HG02885 (cell line): Measurements from ENCODE around the gene WNT4.

Experiments used
- ATAC-seq: cut with Tn5 transposase; IDR thresholded peaks from one replicate; pipeline ENCODE4 v1.9.1; 2021; ENCODE audit warnings: mild to moderate bottlenecking; ENCODE audit not compliant: unreplicated experiment, poor library complexity

Gene WNT4

DNA sequence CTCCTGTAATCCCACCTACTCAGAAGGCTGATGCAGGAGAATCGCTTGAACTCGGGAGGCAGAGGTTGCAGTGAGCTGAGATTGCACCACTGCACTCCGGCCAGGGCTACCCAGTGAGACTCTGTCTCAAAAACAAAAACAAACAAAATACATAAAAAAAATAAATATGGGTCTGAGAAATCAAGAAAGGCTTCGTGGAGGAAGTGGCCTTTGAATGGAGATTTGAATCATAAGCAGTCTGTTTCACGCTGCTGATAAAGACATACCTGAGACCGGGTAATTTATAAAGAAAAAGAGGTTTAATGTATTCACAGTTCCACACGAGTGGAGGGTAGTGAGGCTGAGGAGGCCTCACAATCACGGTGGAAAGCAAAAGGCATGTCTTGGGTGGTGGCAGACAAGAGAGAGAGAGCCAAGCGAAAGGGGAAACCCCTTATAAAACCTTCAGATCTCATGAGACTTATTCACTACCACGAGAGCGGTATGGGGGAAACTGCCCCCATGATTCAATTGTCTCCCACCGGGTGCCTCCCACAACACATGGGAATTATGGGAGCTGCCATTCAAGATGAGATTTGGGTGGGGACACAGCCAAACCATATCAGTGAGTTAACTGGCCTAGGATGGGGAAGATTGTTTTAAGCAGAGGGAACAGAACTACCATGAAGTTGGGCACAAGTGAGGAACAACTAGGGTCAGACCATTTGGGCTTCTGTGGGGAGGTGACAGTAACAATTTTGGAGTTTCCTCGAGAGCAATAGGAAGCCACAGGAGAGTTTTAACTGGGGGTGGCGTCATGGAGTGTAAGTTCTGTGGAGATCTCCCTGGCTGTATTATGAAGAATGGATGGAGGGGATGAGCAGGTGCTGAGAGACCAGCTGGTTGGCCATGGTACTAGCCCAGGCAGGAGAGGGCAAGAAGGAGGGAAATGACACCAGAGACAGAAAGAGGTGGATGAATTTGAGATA lies 22.2 kb upstream of the WNT4 start:
- no peak for ATAC-seq

GRCh38 chr1:22163564-22163963 lies 20.7 kb upstream of the WNT4 start:
- ATAC-seq: no peak

DNA sequence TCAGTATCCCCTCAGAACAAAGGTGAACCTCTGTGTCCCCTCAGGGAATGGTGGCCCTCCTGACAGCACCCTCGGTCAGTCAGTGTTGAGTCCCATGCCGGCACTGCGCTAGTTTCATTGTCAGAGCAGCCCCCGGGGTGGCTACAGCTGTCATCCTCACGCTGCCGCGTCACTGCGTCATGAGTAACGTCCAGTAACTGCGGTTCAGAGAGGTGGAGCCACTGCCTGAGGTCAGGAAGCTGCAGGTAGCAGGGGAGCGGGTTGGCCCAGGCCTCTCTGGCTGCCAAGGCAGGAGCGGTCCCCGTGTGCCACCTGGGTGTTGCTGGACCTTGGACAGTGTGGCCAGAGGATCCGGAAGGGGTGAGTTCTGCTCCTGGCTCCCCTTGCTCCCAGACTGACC lies 20.2 kb upstream of the WNT4 start:
- no peak for ATAC-seq

DNA sequence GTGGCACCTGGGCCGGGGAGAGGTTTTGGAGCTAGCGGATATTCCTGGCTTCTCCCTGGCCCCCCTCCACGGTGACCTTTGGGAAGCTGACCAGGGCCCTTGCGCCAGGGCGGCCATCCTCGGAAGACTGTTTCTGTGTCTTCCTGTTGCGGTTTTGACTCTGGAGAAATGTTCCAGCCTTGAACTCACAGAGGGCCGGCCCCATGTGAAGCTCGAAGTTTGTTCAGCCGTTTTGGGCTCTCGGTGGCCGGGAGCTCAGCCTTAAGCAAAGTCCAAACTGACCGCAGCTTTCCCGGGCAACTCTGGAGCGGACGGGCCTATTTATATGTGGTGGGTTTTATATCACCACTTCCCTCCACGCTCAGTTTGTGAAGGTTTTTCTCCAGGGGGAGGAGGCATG lies 17.0 kb upstream of the WNT4 start:
- ATAC-seq: no peak

GRCh38 chr1:22158654-22159053 lies 15.8 kb upstream of the WNT4 start:
- ATAC-seq: no peak

DNA sequence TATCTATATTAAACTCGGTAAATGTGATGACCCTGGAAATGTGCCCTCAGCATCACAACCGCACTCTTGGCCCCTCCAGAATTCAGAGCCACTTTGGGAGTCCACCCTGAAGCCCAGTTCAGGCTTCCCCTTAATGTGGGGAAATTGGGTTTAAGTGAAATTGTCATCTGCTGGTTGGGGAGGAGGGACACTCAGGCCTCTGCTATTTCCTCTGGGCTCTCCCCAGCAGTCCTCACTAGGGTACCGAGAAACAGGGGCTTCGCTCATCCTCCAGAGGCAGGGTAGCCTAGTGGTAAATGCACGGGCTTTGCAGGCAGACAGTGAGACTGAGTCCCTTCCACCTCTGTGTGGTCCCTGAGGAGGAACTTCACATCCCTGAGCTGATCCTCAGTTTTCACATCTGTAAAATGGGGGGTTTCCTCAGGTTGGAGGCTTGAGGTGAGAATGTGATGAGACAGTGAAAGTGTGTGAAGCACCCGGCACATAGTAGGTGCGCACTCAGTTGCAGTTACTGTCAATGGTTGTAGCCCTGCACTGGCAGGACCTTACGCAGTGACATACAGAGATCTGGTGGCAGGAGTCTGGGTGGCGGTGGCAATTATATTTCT lies 14.6 kb upstream of the WNT4 start:
- ATAC-seq: no peak

- ATAC-seq: no peak
Observed at GRCh38 chr1:22155517-22155916, 12.6 kb upstream of the WNT4 start.

GRCh38 chr1:22154626-22155025 lies 11.7 kb upstream of the WNT4 start:
- ATAC-seq: no peak

DNA sequence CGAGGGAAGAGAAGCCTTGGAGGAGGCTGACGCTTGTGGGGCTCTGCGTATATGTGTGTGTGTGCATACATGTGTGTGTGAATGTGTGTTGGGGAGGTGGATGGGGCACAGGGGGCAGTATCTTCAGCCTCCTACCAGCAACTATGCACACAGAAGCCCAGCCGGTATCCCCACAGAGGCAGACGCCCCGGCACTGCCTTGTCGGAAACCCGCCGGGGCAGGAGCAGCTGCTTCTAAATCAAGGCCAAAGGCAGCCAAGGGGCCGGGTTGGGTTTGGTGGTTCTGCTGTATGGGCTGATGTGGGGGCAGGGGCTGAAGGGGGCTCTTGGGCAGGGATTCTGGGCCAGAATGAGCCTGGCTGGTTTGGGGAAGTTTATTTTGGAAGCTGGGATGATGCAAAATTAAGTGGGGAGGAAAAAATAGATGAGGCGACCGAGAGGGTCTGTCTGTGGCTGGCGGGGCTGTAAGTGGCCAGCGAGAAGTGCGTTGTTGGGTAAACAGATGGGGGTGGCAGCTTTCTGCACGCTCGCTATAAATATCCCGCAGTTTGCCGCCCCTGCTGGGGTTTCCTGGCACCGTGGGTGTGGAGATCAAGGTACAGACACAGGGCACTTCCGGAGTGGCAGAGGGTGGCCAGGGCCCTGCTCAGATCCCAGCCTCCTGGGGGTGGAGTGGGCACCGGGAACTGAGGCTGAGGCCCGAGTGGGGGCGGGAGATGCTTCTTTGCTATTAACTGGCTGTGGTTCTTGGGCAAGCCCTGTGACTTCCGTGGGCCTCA lies 11.0 kb upstream of the WNT4 start:
- ATAC-seq: no peak

DNA sequence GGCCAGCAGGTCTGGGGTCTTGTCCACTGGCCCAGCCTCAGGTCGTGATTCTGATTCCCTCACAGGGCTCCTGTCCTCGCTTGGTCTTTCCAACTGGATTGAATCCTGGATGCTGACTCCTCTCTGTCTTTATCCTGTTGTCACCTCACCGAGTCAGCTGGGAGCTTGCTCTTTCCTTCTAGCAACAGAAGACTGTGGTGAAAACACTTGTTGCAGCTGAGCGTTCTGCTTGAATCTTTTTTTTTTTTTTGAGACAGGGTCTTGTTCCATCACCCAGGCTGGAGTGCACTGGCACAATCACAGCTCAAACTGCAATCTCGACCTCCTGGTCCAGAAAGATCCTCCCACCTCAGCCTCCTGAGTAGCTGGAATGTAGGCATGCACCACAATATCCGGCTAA lies 8.0 kb upstream of the WNT4 start:
- ATAC-seq: no peak

- no peak for ATAC-seq
Observed at GRCh38 chr1:22142315-22143064, 407 bp downstream of the WNT4 start.

- ATAC-seq: no peak
Observed at GRCh38 chr1:22141554-22142314, 1.2 kb downstream of the WNT4 start.

- no peak for ATAC-seq
Observed at GRCh38 chr1:22140694-22141093, 2.2 kb downstream of the WNT4 start.

GRCh38 chr1:22139817-22140216 lies 3.1 kb downstream of the WNT4 start:
- ATAC-seq: no peak

DNA sequence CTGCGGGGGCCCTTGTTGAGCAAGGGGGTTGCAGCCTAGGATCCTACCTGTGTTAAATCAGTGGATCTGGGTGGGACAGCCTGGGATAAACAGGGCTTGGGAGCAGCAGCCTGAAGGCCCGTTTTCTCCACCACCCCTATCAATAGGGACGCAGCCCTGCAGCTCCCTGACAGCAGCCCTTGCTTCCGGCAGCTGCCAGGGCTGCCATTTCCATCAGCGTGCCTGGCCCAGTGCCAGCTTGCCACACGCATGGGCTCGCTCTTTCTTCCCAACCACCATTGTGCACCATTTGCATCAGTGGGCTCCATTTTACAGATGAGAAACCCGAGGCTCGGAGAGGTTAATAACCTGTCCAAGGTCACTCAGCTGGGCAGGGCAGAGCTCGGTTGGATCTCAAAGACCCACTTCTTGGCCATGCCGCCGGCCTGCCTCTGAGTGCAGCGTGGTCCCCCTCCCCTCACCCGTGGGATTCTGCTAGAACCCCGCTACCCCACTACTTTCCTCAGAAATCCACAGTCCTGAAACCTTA lies 3.8 kb downstream of the WNT4 start:
- no peak for ATAC-seq

DNA sequence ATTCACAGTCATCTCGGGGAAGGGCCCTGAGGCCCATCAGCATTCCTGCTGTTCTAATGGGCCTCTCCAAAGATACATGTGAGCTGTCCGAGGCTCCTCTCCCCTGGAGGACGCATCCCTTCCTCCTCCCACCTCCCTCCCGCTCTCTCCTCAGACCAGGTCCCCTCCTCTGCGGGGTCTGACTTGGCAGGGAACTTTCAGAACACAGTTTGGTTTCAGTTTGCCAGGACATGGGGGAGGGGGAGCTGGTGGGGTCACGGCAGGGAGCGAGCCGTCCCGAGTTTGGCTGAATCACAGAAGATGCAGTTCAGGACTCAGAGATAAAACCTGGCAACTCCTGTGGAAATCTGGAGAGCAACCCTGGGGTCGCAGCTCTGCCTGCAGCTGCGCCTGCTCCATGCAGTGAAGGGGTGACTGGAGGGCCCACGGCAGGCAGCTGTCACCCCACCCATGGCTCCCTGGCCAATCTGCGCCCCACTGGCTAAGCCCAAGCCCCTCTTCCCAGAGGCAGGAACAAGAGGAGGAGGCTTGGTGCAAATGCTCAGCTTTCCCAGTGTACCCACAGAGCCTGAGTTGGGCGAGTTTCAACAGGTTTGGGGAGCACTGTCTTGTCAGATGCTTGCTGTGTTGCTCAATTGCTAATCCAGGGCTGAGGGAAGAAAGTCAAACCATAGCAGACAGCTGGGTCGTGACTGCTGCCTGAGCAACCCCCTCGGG lies 5.7 kb downstream of the WNT4 start:
- no peak for ATAC-seq

DNA sequence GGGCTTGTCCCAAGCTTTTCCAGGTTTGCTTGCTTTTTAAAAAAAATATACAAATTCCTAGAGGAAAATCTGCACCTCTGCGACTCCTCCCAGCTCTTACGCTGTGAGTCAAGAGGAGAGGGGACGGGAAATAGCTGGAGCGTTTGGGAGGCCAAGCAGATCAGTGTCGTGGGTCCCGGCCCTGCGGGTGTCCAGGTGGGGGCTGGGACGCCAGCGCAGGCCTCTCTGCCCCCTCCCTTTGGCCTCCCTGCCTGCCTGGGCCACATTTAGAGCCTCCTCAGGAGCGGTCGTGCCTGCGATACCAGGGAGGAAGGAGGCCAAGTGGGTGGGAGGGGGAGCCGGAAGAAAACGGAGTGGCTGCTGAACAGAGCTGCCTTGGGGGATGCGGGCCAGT lies 9.0 kb downstream of the WNT4 start:
- no peak for ATAC-seq

- ATAC-seq: no peak
Observed at GRCh38 chr1:22133247-22133930, 9.5 kb downstream of the WNT4 start.
